GM13976 (cell line): ENCODE measurements around the gene CANX.

Source experiments
- DNase-seq: peaks from one replicate; pipeline ENCODE4 v3.0.0; 2012; ENCODE audit warnings: low spot score
- in situ Hi-C: fragments of 300-500 bp; cut with MboI; formaldehyde crosslinking; loops from one replicate; pipeline ENCODE4 v1.12.0; 2022; ENCODE audit warnings: low sequenced_read_pairs, mixed read lengths, inconsistent platforms; ENCODE audit not compliant: unreplicated experiment
- TF ChIP-seq, protein P1 (sequence below): IDR thresholded peaks from 2 replicates; pipeline ENCODE4 v1.5.1; 2012; ENCODE audit warnings: borderline replicate concordance, mild to moderate bottlenecking; ENCODE audit not compliant: insufficient read depth; ENCODE audit errors: extremely low read depth, missing control alignments, control extremely low read depth

CANX gene

GRCh38 chr5:179766726-179767455, 68.1 kb downstream of the CANX start:
- TF ChIP-seq, protein P1, sequence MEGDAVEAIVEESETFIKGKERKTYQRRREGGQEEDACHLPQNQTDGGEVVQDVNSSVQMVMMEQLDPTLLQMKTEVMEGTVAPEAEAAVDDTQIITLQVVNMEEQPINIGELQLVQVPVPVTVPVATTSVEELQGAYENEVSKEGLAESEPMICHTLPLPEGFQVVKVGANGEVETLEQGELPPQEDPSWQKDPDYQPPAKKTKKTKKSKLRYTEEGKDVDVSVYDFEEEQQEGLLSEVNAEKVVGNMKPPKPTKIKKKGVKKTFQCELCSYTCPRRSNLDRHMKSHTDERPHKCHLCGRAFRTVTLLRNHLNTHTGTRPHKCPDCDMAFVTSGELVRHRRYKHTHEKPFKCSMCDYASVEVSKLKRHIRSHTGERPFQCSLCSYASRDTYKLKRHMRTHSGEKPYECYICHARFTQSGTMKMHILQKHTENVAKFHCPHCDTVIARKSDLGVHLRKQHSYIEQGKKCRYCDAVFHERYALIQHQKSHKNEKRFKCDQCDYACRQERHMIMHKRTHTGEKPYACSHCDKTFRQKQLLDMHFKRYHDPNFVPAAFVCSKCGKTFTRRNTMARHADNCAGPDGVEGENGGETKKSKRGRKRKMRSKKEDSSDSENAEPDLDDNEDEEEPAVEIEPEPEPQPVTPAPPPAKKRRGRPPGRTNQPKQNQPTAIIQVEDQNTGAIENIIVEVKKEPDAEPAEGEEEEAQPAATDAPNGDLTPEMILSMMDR: no peak
- DNase-seq: no peak
- in situ Hi-C loops: no loop called here

GRCh38 chr5:179767496-179768100, 68.8 kb downstream of the CANX start:
- TF ChIP-seq, protein P1: no peak
- no peak for DNase-seq
- in situ Hi-C loops: no loop called here

DNA sequence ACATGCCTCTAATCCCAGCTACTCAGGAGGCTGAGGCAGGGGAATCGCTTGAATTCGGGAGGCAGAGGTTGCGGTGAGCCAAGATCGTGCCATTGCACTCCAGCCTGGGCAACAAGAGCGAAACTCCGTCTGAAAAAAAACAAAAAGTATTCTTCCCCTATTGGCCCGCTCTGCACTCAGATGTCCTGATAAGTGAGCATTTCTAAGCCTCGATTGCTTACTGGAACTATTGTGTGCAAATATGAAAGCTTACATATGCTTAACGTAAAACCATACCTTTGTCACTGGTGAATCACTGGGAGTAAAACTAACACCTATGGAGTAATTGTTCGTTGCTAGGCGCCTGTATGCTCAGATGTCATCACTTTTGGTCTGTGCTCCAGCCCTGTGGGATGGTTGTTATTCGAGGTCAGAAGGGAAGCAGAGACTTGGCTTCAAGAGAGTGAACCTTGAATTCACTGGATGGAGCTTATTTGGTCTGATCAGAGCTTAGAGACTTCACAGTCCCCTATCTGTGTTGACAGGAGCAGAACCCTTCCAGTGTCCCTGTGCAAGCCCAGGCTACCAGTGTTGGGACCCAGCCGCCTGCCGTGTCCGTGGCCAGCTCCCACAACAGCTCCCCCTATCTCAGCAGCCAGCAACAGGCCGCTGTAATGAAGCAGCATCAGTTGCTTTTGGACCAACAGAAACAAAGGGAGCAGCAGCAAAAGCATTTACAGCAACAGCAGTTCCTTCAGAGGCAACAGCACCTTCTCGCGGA, 69.7 kb downstream of the CANX start:
- in situ Hi-C loops: no loop called here
- no peak for DNase-seq
- TF ChIP-seq, protein P1: no peak

- in situ Hi-C loops: no loop called here
- no peak for DNase-seq
- TF ChIP-seq, protein P1: no peak
These were observed 70.5 kb downstream of the CANX start for GRCh38 chr5:179769271-179769670.

DNA sequence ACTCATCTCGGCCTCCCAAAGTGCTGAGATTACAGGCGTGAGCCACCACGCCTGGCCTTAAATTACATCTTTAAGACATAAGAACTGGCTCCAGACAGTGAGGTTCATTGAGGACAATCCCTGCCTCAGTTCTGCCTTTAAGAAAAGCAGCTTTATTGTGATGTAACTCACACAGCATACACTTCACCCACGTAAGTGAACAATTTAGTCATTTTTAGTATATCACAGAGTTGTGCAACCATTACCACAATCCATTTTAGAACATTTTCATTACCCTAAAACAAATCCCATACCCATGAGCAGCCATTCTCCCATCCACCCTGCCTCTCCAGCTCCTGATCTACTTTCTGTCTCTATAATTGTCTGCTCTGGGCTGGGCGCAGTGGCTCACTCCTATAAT, 71.0 kb downstream of the CANX start:
- TF ChIP-seq, protein P1: no peak
- DNase-seq: no peak
- in situ Hi-C loops: no loop called here

DNA sequence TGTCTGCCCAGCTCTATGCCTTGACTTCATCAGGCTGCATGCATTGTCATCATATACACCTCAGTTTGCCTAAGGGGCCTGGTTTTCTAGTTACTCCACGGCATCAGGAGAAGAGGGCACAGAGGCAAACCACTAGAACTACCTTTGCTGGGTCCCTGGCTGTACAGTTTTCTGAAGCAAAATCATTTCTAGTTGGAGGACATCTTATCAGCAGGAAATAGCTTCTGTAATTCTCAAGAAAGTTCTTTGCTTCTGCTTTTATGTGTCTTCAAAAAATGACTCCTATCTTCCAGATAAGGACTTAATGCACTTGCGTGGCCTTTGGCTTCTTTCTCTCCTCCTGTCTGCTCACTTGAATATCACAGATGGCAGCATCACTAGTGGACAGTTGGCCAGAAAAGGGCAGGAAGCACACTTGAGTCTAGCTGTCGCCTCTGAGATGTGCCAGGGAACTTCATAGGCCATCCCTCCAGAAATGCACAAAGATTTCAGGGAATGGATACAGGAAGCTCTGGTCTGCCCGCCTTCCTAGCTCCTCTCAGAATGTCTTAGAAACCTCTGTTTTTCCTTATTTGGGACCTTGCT, 72.6 kb downstream of the CANX start:
- DNase-seq: no peak
- TF ChIP-seq, protein P1: no peak
- in situ Hi-C loops: no loop called here
